GM21390 (cell line): ENCODE results near the gene HABP4.
A peak's percentile ranks its signal among the peaks of the same experiment; 100 is the strongest.

Experiments
- ATAC-seq: cut with Tn5 transposase; IDR thresholded peaks from one replicate; pipeline ENCODE4 v1.9.1; 2021; ENCODE audit not compliant: unreplicated experiment

The HABP4 gene

GRCh38 chr9:96435345-96435744 lies 14.6 kb upstream of the HABP4 start:
- no peak for ATAC-seq

GRCh38 chr9:96436063-96436455 lies 13.9 kb upstream of the HABP4 start:
- ATAC-seq, result no peak

- no peak for ATAC-seq
These were observed 13.4 kb upstream of the HABP4 start for GRCh38 chr9:96436456-96437126.

GRCh38 chr9:96437454-96437853 lies 12.5 kb upstream of the HABP4 start:
- no peak for ATAC-seq

- no peak for ATAC-seq
These were observed 9.2 kb upstream of the HABP4 start for GRCh38 chr9:96440671-96441199.

- no peak for ATAC-seq
These were observed 8.0 kb upstream of the HABP4 start for GRCh38 chr9:96441798-96442445.

GRCh38 chr9:96442491-96442890 lies 7.5 kb upstream of the HABP4 start:
- ATAC-seq, result no peak

GRCh38 chr9:96447406-96447805 lies 2.6 kb upstream of the HABP4 start:
- ATAC-seq, result no peak

GRCh38 chr9:96448546-96449170 lies 1.3 kb upstream of the HABP4 start:
- no peak for ATAC-seq

GRCh38 chr9:96449523-96449844 lies 485 bp upstream of the HABP4 start:
- peak; percentile 17 for ATAC-seq

GRCh38 chr9:96450613-96451528 lies 902 bp downstream of the HABP4 start:
- peak; percentile 2 for ATAC-seq

- ATAC-seq, result no peak
These were observed 3.7 kb downstream of the HABP4 start for GRCh38 chr9:96453625-96454024.

GRCh38 chr9:96457266-96457665 lies 7.3 kb downstream of the HABP4 start:
- ATAC-seq, result no peak

GRCh38 chr9:96458226-96458625 lies 8.3 kb downstream of the HABP4 start:
- ATAC-seq, result no peak

- no peak for ATAC-seq
These were observed 9.5 kb downstream of the HABP4 start for GRCh38 chr9:96459268-96460007.

- no peak for ATAC-seq
These were observed 10.5 kb downstream of the HABP4 start for GRCh38 chr9:96460470-96460869.

GRCh38 chr9:96460882-96461281 lies 10.9 kb downstream of the HABP4 start:
- no peak for ATAC-seq

- no peak for ATAC-seq
These were observed 11.4 kb downstream of the HABP4 start for GRCh38 chr9:96461336-96461735.

- ATAC-seq, result no peak
These were observed 12.6 kb downstream of the HABP4 start for GRCh38 chr9:96462541-96462940.

- ATAC-seq, result no peak
These were observed 14.5 kb downstream of the HABP4 start for GRCh38 chr9:96464426-96464825.

GRCh38 chr9:96467784-96468183 lies 17.8 kb downstream of the HABP4 start:
- no peak for ATAC-seq
